DMS 273 treated with DMSO at 0.1 percent for 48 hours (cell line): ENCODE measurements around the gene TMEM181.
A peak's percentile ranks its signal among the peaks of the same experiment; 100 is the strongest.
"Not testable (repeated sequence)": the region's sequence is repeated elsewhere in the genome, so short reads cannot be mapped to it uniquely, and the experiment has no call there.

Experiments
- DNase-seq: peaks from one replicate; lab custom pipeline; 2025; lab: John Stamatoyannopoulos, UW

The TMEM181 gene

GRCh38 chr6:158559895-158560835, at the start of gene TMEM181:
Gene TMEM181, plus strand, starts transcription at chr6:158560091. Its CDS starts 134 bp downstream, at chr6:158560225.
- DNase-seq, result peak; percentile 49

- no peak for DNase-seq
Observed at GRCh38 chr6:158512809-158513208, 47.1 kb upstream of the TMEM181 start.

GRCh38 chr6:158514176-158514575, 45.7 kb upstream of the TMEM181 start:
- DNase-seq, result no peak

- DNase-seq, result no peak
Observed at GRCh38 chr6:158514991-158515390, 44.9 kb upstream of the TMEM181 start.

- no peak for DNase-seq
Observed at GRCh38 chr6:158516098-158516497, 43.8 kb upstream of the TMEM181 start.

- DNase-seq, result no peak
Observed at GRCh38 chr6:158517038-158517437, 42.9 kb upstream of the TMEM181 start.

- no peak for DNase-seq
Observed at GRCh38 chr6:158517581-158517980, 42.3 kb upstream of the TMEM181 start.

- peak; percentile 46 for DNase-seq
Observed at GRCh38 chr6:158518191-158519127, 41.4 kb upstream of the TMEM181 start.

GRCh38 chr6:158519300-158519699, 40.6 kb upstream of the TMEM181 start:
- DNase-seq, result no peak

GRCh38 chr6:158519761-158520160, 40.1 kb upstream of the TMEM181 start:
- DNase-seq, result no peak

- not testable (repeated sequence) for DNase-seq
Observed at GRCh38 chr6:158520975-158521374, 38.9 kb upstream of the TMEM181 start.

GRCh38 chr6:158521759-158522158, 38.1 kb upstream of the TMEM181 start:
- DNase-seq, result no peak

GRCh38 chr6:158522616-158523015, 37.3 kb upstream of the TMEM181 start:
- DNase-seq, result no peak

- no peak for DNase-seq
Observed at GRCh38 chr6:158524311-158524710, 35.6 kb upstream of the TMEM181 start.

GRCh38 chr6:158527858-158528257, 32.0 kb upstream of the TMEM181 start:
- not testable (repeated sequence) for DNase-seq

- no peak for DNase-seq
Observed at GRCh38 chr6:158528826-158529225, 31.1 kb upstream of the TMEM181 start.

- no peak for DNase-seq
Observed at GRCh38 chr6:158529629-158530028, 30.3 kb upstream of the TMEM181 start.

- no peak for DNase-seq
Observed at GRCh38 chr6:158531566-158531965, 28.3 kb upstream of the TMEM181 start.

GRCh38 chr6:158531970-158532369, 27.9 kb upstream of the TMEM181 start:
- DNase-seq, result no peak

- peak; percentile 47 for DNase-seq
Observed at GRCh38 chr6:158536084-158536890, 23.6 kb upstream of the TMEM181 start.

- no peak for DNase-seq
Observed at GRCh38 chr6:158536891-158537798, 22.7 kb upstream of the TMEM181 start.
